HG03039 (cell line): ENCODE data around the gene ERGIC1.
"Not testable (repeated sequence)": the region's sequence is repeated elsewhere in the genome, so short reads cannot be mapped to it uniquely, and the experiment has no call there.

ENCODE experiments used
- ATAC-seq: cut with Tn5 transposase; IDR thresholded peaks from one replicate; pipeline ENCODE4 v1.9.1; 2021; ENCODE audit warnings: mild to moderate bottlenecking, moderate library complexity; ENCODE audit not compliant: unreplicated experiment

ERGIC1 gene, protein sequence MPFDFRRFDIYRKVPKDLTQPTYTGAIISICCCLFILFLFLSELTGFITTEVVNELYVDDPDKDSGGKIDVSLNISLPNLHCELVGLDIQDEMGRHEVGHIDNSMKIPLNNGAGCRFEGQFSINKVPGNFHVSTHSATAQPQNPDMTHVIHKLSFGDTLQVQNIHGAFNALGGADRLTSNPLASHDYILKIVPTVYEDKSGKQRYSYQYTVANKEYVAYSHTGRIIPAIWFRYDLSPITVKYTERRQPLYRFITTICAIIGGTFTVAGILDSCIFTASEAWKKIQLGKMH

DNA sequence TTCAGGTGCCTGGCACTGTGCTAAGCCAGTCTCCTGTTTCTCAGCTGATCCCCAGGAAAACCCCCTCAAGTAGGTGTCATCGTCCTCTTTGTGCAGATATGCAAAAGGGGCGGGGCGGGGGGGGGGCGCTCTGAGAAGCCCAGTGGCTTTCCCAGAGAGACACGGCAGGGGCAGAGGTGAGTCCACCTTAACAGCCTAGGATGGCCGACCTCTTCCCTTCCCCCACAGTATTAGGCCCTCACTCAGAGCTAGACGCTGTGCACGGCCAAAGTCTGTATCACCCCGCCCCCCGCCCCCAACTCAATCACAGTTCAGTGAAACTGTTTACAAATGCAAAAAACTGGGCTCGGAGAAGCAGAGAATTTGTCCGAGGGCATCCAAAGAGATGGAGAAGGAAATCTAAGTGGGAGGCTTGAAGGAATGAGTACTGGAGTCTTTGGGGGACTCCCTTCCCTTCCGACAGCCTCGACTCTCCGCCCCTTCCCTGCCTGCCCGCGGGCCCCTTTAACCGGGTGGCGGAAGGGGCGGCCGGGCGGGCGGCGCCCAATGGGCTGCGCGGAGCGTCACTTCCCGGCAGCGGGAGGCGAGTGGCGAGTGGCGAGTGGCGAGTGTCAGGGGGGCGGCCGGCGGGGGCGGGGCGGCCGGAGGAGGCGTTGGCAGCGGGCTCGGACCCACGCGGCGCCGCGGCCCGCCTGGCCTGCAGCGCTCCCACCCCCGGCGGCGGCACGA lies at the start of gene ERGIC1:
ERGIC1 (plus strand) TSS at position 566 of the 729 bp plus-strand sequence; CDS start at position 729, 163 bp downstream.
- peak; percentile 71 for ATAC-seq

GRCh38 chr5:172785429-172786088 lies 48.5 kb upstream of the ERGIC1 start:
- ATAC-seq = no peak

GRCh38 chr5:172786736-172787462 lies 47.2 kb upstream of the ERGIC1 start:
- ATAC-seq = no peak

- not testable (repeated sequence) for ATAC-seq
Observed at GRCh38 chr5:172787538-172787937, 46.5 kb upstream of the ERGIC1 start.

DNA sequence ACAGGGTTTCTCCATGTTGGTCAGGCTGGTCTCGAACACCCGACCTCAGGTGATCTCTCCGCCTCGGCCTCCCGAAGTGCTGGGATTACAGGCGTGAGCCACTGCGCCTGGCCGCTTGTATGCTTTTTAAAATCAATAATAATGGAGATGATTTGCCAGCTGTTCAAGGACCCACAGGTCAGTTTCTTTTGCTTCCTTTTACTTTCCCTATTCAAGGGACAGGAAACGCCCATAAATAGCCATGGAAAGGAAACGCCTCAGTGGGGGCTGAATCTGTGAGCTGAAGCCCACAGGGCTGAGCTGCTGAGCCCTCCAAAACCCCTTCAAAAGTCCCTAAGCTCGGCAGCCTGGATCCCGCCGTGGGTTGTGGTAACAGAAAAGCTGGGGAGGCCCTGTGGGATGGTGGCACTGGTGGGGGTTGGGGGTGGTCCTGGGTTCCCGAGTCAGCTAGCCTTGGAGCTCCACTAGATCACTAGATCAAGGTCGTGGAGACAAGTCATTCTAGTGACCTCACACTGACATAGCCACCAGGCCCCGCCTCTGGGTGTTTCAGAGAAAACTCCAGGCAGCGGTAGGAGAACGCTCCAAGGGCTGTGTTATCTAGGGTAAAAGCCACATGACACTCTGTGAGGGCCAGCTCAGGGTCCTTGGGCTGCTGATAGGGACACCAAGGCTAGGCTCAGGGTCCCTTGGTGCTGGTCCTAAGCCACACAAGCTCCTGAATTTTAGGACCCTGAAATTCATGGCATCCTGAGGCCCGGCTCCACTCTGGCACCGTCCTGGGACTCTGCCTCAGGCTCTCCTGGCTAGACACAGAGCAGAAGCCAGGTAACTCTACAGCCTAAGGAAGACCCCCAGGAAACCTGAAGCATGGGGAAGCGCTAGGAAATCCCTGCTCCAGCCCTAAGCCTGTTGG lies 45.0 kb upstream of the ERGIC1 start:
- ATAC-seq = no peak

- ATAC-seq = no peak
Observed at GRCh38 chr5:172789687-172790495, 44.2 kb upstream of the ERGIC1 start.

GRCh38 chr5:172790496-172790889 lies 43.6 kb upstream of the ERGIC1 start:
- no peak for ATAC-seq

GRCh38 chr5:172791286-172791685 lies 42.8 kb upstream of the ERGIC1 start:
- no peak for ATAC-seq

DNA sequence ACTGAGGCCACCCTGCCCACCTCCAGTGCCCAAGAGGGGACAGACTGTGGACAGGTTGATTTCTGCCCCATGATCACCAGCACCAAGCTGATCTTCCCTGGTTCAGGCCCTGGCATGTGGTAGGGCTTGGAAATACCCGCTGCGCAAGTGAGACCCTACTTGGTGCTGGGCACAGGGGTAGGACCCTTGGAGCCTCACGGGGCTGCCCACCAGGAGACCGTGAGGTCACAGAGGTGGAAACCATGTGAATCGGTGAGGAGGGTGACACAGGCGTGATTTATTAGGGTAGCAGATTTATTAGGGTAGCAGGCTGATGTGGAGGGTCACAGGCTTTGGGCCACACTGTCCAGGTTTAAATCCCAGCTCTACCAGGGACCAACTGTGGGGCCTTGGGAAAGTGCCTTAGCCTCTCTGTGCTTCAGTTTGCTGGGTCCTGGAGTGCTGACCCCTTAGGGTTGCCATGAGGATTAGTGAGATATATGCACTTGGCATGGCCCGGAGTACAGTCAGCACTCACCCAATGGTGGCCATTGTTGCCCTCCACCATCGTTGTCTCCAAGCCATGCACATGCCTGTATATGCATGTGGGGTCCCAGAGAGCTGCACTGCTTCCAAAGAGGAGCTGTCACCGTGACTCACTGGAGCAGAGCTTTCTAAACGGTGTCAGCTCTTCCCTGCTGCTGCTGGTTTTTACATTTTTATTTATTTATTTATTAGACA lies 42.2 kb upstream of the ERGIC1 start:
- no peak for ATAC-seq

- no peak for ATAC-seq
Observed at GRCh38 chr5:172792701-172793570, 41.1 kb upstream of the ERGIC1 start.

DNA sequence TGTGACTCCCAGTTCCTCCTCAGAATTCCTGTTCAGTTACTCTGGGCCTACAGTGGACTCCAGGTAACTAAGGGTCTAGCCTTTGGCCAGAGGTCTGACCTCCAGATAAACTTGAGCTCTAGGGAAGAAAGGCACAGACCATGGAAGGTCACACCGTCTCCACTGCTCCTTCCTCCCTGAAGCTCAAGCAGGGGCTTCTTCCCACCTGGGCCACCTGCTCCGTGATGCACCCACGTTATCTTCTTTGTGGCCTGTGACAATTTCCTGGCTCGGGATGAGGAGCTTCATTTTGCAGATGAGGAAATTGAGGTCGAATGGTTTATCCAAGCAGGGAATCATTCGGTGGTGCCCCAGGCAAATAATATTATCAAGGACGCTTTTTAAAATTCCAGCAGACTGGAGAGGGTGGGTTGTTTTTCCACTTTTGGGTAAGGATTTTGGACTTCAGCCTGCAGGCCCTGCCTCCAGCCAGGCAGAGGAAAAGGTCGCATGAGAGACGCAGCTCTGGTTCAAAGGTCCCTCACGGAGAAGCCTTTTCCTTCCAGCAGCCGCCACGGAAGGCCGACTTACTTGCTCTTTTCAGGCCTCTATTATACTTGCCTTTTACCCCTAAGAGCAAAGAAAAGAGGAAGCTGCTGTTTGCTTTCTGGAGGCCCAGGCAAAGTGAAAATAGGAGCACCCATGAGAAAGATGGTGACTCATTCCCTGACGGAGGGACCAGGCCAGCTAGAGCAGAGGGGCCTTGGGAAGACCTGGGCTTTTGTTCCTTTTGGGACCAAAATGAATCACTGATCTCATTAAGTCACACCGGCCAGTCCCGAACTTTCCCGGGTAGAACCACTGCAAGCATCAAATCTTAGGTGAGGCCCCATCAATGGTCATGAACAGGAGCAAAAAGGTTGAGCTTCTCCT lies 40.2 kb upstream of the ERGIC1 start:
- no peak for ATAC-seq

GRCh38 chr5:172795318-172795977 lies 38.6 kb upstream of the ERGIC1 start:
- ATAC-seq = no peak

- ATAC-seq = no peak
Observed at GRCh38 chr5:172796306-172796705, 37.7 kb upstream of the ERGIC1 start.

GRCh38 chr5:172797771-172798191 lies 36.3 kb upstream of the ERGIC1 start:
- no peak for ATAC-seq

DNA sequence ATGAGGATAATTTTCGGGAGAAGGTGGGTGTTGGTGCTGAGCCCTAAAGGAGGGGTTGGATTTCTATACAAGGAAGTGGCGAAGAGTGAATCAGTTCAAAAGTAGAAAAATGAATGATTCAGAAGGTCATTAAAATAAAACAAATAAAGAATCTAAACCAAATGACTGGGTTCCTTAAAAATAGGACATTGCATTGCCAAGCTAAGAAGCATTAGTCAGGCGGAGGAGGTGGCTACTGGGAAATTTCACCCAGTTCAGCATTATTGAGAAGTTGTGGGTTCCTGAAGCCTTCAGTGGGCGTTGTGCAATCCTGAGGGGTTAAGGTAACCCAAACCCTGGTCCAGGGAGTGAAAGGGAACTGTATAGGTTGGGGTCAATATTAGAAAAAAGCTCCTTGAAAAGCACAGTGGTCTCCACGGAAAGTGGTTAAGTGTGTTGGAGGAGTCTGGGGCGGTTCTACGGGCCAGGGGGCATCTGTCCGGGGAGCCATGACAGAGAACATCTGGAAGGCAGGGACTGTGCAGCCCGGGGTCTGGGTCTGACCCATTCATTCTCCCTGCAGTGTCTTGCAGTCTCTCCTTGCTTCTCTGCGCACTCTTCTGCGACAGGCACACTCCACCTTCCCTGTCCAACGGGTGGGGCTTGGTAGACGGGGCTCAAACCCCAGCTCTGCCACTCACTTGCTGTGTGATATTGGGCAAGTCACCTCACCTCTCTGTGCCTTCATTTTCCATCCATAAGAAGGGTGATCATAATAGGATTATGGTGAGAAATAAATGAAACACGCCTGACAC lies 35.4 kb upstream of the ERGIC1 start:
- ATAC-seq = no peak
